HTERT RPE-1 (cell line): ENCODE results near the gene TRIM41.
"Not testable (repeated sequence)": the region's sequence is repeated elsewhere in the genome, so short reads cannot be mapped to it uniquely, and the experiment has no call there.

Experiments
- in situ Hi-C: fragments of 300-500 bp; cut with MboI; formaldehyde crosslinking; loops from 4 replicates; pipeline ENCODE4 v1.14.3; 2020; ENCODE audit warnings: low sequenced_read_pairs

The TRIM41 gene

GRCh38 chr5:181282874-181283273 is 59.8 kb downstream of the TRIM41 start:
- in situ Hi-C loops: no loop called here

DNA sequence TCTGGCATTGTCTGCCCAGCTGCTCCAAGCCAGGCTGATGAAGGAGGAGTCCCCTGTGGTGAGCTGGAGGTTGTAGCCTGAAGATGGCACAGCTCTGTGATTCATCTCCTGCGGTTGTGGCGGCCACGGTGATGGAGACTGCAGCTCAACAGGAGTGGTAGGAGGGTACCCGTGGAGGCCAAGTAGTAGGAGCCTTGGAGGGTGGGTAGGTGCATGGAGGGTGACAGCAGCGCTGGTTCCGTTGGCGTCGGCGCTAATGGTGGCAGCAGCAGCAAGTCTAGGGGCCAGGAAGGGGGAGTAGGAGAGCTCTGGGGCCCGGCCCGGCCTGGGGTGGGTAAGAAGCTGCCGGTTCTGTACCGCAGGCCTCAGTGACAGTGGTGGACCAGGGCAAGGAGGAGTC is 60.3 kb downstream of the TRIM41 start:
- in situ Hi-C loops: no loop called here

DNA sequence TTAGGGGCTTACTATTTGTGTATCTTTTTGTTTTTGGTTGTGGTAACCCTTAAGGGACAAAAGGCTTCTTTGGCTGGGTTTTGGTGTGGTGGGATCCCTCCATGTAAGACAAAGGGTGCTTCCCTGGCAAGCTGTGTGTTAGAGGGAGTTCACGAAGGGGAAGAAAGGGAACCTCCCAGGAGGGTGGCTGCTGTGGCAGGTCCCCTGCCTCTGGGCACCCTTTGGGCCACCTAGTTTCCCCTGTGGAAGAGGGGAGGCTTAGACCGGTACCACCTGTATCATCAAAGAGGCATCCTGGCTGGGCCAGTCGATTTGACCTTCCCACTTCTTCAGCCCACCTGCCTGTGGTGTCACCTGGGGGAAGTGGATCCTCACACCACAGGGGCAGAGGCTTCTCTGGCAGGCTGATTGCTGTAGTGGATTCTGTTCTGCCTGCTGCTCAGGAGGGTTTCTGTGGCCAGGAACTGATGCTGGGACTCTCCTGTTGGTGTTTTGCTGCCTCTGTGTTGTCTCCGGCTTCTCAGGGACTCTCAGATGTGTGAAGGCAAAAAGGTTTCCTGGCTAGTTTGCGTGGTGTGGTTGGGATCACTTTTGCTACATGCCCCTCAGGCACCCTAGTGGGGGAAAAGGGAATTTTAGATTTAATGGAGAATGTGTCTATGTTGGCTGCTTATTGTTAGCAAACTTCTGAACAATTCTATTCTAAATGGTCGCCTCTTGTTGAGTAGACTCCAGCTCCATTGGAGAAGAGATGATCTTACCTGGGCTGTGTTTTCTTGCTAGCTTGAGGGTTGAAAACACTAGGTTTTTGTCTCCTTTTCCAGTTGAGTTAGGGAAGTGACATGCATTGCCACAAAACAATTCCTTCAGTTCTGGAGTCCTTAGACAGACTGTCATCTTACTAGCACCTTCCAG is 61.0 kb downstream of the TRIM41 start:
- in situ Hi-C loops: not testable (repeated sequence)
